Colonic mucosa (tissue), 4 donors: ENCODE results near the gene RIMS3. TPM values are rescaled to one million over a fixed set of nuclear protein-coding genes. Genes with fewer than 3 reads are reported as not detected.

Experiments
- DNase-seq: peaks from one replicate; pipeline ENCODE4 v3.0.0-alpha.2; 2020
- H3K27ac ChIP-seq: fragments of 200-600 bp; one replicate; pipeline ENCODE4 v1.8.0; 2021
- H3K27me3 ChIP-seq: fragments of 200-600 bp; one replicate; pipeline ENCODE4 v1.8.0; 2021
- H3K36me3 ChIP-seq: fragments of 200-600 bp; one replicate; pipeline ENCODE4 v1.8.0; 2021
- H3K4me1 ChIP-seq: fragments of 200-600 bp; one replicate; pipeline ENCODE4 v1.8.0; 2021; ENCODE audit warnings: mild to moderate bottlenecking
- H3K4me3 ChIP-seq: fragments of 200-600 bp; one replicate; pipeline ENCODE4 v1.8.0; 2021
- H3K9ac ChIP-seq, 2 donors: one replicate each; pipeline ENCODE4 v1.7.0; 2013; ENCODE audit warnings: control low read depth in 2 of 2, low read depth in 2 of 2, low read length in 2 of 2
- H3K9me3 ChIP-seq: fragments of 200-600 bp; one replicate; pipeline ENCODE4 v1.8.0; 2021
- CTCF ChIP-seq: fragments of 200-600 bp; IDR thresholded peaks from one replicate; pipeline ENCODE4 v1.8.0; 2022; ENCODE audit warnings: antibody characterized with exemption, mild to moderate bottlenecking
- intact Hi-C: fragments of 100-400 bp; cut with DNase I; formaldehyde crosslinking; loops from one replicate; pipeline ENCODE4 v1.14.1; 2022
- total RNA-seq, 2 donors: library from RNA; stranded (reverse); fragmentation: NEBNext Ultra II Directional in 1 of 2; extraction: Animal tissue kit (Norgen Biotek cat#: 25700) in 1 of 2; gene quantifications; one replicate each; pipeline ENCODE4 v1.2.1, GENCODE V29; 2021
- donor health status: healthy.
- donor health status: DM: no; HTN: no; CAD: no.
- donor health status: DM: no; HTN: no; CAD: no.

Gene RIMS3
- total RNA-seq, 2 donors from 2014 or later, result 7.0 to 9.5 TPM

DNA sequence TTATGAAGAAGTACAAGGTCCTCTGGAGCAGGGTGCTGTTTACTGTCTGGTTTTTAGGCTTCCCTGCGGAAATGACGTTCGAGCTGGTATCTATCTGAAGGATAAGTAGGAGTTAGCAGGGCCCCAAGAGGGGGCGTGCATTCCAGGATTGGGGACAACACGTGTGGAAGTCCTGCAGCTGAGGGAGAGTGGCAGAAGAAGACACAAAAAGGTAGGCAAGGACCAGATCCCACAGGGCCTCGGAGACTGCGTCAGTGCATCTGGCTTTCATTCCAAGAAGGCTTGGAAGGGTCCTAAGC lies 5.9 kb downstream of the RIMS3 start:
- Histone ChIP-seq H3K4me3 (no peak overlapping the region), H3K27me3 (no peaks in the 10 kb centered on the region), H3K36me3 (no peaks in the 10 kb centered on the region), H3K27ac (no peak overlapping the region), H3K4me1 (no peaks in the 10 kb centered on the region), H3K9me3 (no peaks in the 10 kb centered on the region), H3K9ac (no peak overlapping the region)
- intact Hi-C loops, result no loop called here
- TF ChIP-seq CTCF, result no peak
- DNase-seq, result no peak

DNA sequence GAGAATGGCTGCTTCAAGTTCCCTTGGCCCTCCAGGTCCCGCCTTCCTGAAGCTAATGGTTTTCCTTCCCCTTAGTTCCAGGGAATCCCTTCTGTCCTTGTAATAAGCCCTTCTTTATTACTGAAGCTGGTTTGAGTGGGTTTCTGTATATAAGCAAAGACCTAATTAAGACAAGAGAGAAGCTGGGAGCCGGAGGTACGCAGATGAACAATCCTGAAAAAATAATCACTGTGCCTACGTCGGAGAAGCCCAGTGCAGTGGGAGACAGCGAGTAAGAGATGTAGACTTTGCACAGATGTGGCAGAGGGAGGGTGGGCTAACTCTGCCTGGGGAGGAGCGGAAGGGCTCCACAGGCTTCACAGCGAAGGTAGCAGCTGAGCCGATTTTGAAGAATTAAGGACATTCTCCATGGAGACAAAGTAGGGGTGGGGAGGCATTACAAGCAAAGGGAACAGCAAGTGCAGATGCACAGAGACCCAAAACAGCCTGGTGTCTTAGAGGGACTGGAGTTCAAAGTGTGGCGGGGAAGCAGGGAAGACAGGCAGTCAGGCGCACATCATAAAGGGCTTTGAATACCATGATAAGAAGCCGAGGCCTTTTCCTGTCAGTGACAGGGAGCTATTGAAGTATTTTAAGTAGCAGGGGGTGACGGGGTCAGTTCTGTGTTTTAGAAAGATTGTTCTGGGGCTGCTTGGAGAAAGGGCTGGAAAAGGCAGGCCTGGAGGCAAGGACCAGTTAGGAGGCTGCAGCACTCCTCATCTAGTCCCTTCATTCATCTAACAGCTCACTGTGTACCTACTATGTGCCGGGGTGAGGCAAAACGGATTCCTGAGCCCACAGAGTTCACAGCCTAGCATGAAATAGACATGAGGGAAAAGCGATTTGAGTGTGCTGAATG lies 6.5 kb downstream of the RIMS3 start:
- DNase-seq, result no peak
- no peak for TF ChIP-seq CTCF
- Histone ChIP-seq H3K4me3 (no peak overlapping the region), H3K9ac (no peak overlapping the region), H3K4me1 (no peaks in the 10 kb centered on the region), H3K27ac (no peak overlapping the region), H3K27me3 (no peaks in the 10 kb centered on the region), H3K9me3 (no peaks in the 10 kb centered on the region), H3K36me3 (no peaks in the 10 kb centered on the region)
- intact Hi-C loops, result no loop called here

- H3K27me3 ChIP-seq, result no peaks in the 10 kb centered on the region
- H3K9ac ChIP-seq, result no peak overlapping the region
- H3K4me3 ChIP-seq, result no peak overlapping the region
- H3K27ac ChIP-seq, result no peak overlapping the region
- TF ChIP-seq CTCF, result no peak
- no peaks in the 10 kb centered on the region for H3K36me3 ChIP-seq
- DNase-seq, result no peak
- no peaks in the 10 kb centered on the region for H3K4me1 ChIP-seq
- no peaks in the 10 kb centered on the region for H3K9me3 ChIP-seq
- intact Hi-C loops, result no loop called here
Observed at GRCh38 chr1:40657046-40657445, 8.4 kb downstream of the RIMS3 start.

- H3K4me1 ChIP-seq, result no peaks in the 10 kb centered on the region
- H3K27ac ChIP-seq, result no peak overlapping the region
- H3K9me3 ChIP-seq, result no peaks in the 10 kb centered on the region
- no peaks in the 10 kb centered on the region for H3K36me3 ChIP-seq
- H3K4me3 ChIP-seq, result no peak overlapping the region
- no peak for DNase-seq
- H3K27me3 ChIP-seq, result no peaks in the 10 kb centered on the region
- H3K9ac ChIP-seq, result no peak overlapping the region
- no peak for TF ChIP-seq CTCF
- intact Hi-C loops, result no loop called here
Observed at GRCh38 chr1:40653851-40654537, 11.5 kb downstream of the RIMS3 start.

GRCh38 chr1:40652979-40653378 lies 12.5 kb downstream of the RIMS3 start:
- H3K4me1 ChIP-seq, result no peaks in the 10 kb centered on the region
- H3K9me3 ChIP-seq, result no peaks in the 10 kb centered on the region
- H3K27me3 ChIP-seq, result no peaks in the 10 kb centered on the region
- H3K9ac ChIP-seq, result no peak overlapping the region
- H3K4me3 ChIP-seq, result no peak overlapping the region
- intact Hi-C loops, result no loop called here
- H3K27ac ChIP-seq, result no peak overlapping the region
- no peak for DNase-seq
- TF ChIP-seq CTCF, result no peak
- no peaks in the 10 kb centered on the region for H3K36me3 ChIP-seq
